ENCODE data around the gene PITPNM3.
A peak's percentile ranks its signal among the peaks of the same experiment; 100 is the strongest.
"Not testable (repeated sequence)": the region's sequence is repeated elsewhere in the genome, so short reads cannot be mapped to it uniquely, and the experiment has no call there.

The PITPNM3 gene

GRCh38 chr17:6574687-6575595, 18.6 kb upstream of the PITPNM3 start:
- peak; percentile 36 to 37 for DNase-seq (ENCODE audit: low read depth in 2 of 2)

DNA sequence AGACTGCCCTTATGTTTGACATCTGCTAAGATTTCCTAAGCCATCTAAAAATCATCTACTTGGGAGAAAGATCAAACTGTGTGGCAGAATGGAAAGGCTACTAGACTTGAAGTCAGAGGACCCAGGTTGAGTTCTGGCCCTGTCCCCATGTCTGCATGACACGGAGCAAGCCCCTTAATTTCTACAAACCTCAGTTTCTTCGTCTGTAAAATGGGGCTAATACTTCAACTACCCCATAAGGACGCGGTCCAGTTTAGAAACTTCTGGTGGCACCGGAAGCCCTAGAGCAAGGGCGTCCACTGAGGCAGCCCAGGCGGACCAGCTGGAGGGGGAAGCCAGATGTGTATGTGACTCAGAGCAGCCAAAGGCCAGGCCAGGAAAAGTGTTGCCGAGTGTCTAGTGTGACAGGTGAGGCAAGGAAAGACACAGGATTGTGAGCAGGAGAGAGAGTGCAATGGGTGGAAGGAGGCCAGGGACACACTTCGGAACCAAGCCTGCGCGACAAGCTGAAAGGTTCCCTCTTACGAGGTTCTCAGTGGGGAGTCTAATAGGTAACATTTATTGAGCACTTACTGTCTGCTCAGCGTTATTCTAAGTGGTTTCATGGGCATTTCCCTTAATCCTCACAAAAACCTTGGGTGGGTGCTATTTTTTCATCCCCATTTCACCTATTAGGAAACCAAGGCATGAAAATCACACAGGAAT, 17.8 kb upstream of the PITPNM3 start:
- DNase-seq (ENCODE audit: low read depth in 2 of 2), result no peak

GRCh38 chr17:6573495-6573894, 17.1 kb upstream of the PITPNM3 start:
- DNase-seq (ENCODE audit: low read depth in 2 of 2), result not testable (repeated sequence)

- no peak for DNase-seq (ENCODE audit: low read depth in 2 of 2)
Observed at GRCh38 chr17:6572972-6573370, 16.6 kb upstream of the PITPNM3 start.

- DNase-seq (ENCODE audit: low read depth in 2 of 2), result no peak
Observed at GRCh38 chr17:6571452-6571781, 15.1 kb upstream of the PITPNM3 start.

GRCh38 chr17:6570731-6571451, 14.5 kb upstream of the PITPNM3 start:
- DNase-seq (ENCODE audit: low read depth in 2 of 2), result no peak

DNA sequence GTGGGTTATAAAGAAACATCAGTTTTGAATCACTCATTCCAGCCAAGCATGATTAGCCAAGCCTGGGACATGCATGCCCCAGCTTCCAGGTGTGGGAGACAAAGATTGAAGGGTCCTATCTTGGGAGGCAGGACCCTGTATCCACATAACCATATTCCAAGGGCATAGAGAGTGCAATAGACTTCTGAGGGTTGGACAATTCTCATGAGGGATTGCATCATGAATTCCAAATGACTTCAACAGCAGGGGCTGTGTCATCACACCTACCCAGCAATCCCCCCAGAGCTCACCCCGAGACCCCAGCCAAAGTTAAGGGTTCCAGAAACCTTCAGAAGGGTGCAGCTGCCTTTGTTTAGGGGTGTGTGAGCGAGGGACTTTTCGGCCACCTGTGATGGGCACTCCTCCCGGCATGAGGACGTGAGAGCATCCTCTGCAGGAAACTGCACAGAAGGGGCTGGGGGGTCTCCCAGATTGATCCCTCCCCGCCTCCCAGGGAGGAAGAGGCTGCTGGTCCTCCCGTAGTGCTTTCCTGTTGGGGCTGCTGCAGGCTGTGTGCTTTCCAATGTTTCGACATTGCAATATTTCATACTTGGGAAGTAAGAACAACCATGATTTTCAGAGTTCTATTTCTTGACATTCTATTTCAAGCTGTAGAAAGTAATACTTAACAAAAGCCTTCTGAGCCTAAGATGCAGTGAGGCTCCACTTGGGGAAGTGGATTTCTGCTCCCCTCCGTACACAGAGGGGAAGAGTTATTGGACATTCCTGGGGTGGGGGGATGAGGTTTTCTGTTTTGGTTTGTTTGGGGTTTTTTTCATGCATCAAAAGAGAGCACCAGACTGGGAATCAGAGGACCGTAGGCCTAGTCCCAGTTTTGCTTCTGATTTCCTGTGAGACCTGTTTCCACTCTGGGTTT, 13.3 kb upstream of the PITPNM3 start:
- no peak for DNase-seq (ENCODE audit: low read depth in 2 of 2)

DNA sequence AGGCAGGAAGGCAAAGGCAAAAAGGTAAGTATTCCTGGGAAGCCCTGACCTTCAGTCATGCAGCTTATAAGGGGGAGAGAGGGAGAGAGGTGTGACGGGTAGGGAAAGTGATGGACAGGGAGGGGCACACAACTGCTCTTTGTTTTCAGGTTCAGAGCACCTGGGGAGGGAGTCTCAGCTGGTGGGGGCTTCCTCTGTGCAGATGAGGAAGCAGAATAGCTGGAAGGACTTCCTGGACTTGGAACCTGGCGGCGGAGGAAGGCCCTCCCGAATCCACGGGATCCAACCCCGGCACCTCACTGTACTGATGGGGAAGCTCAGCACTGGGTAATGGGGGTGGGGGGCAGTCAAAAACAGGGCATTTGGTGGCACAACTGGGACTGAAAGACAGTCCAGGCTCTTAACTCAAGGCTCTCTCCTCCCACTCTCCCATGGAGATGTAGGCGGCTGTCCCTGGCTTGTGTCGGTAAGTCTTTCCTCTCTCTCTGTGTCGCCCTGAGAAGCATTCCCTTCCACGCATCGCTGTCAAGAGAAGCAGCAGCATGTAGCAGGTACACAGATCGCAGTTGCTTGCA, 11.9 kb upstream of the PITPNM3 start:
- no peak for DNase-seq (ENCODE audit: low read depth in 2 of 2)

- DNase-seq (ENCODE audit: low read depth in 2 of 2), result no peak
Observed at GRCh38 chr17:6567528-6568183, 11.3 kb upstream of the PITPNM3 start.

GRCh38 chr17:6561446-6561845, 5.1 kb upstream of the PITPNM3 start:
- no peak for DNase-seq (ENCODE audit: low read depth in 2 of 2)

GRCh38 chr17:6560496-6560895, 4.1 kb upstream of the PITPNM3 start:
- DNase-seq (ENCODE audit: low read depth in 2 of 2), result no peak

- DNase-seq (ENCODE audit: low read depth in 2 of 2), result no peak
Observed at GRCh38 chr17:6559753-6560215, 3.4 kb upstream of the PITPNM3 start.

DNA sequence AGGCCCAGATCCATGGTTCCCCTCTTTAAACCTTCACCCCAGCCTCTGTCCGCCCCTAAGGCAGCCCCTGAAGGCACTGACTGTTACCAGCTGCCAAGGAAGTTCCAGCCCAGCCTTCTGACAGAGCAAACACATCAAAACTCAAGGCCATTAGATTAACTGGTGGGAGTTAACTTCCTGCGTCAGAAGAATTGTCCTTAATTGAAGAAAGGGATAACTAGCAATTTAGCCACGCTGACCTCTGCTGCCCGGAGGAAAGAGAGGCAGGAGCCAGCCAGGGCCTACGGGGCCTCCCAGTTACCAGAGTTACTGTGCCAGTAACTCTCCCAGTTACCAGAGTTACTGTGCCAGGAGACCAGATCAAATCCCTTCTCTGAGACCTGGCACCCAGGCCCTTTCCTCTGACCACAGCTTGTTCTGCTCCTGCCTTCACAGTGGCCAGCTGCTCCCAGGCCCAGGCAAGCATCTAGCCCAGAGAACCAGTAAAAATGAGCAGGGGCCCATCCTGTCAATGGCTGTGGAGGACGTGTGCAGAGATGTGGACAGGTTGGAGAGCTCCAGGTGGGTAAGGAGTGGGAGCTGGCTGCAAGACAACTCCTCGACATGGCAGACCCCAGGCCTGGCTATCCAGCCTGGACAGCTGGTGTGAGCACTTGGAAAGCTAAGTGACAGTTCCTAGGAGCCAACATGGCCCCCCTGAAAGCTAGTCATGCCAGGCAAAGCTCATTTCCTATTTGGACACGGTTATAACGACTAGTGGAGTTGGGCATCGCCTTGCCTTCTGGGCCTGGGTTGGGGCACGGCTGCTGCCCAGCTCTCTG, 2.8 kb upstream of the PITPNM3 start:
- DNase-seq (ENCODE audit: low read depth in 2 of 2), result no peak

- DNase-seq (ENCODE audit: low read depth in 2 of 2), result no peak
Observed at GRCh38 chr17:6558276-6558675, 1.9 kb upstream of the PITPNM3 start.

- DNase-seq (ENCODE audit: low read depth in 2 of 2), result no peak
Observed at GRCh38 chr17:6557040-6557438, 684 bp upstream of the PITPNM3 start.

DNA sequence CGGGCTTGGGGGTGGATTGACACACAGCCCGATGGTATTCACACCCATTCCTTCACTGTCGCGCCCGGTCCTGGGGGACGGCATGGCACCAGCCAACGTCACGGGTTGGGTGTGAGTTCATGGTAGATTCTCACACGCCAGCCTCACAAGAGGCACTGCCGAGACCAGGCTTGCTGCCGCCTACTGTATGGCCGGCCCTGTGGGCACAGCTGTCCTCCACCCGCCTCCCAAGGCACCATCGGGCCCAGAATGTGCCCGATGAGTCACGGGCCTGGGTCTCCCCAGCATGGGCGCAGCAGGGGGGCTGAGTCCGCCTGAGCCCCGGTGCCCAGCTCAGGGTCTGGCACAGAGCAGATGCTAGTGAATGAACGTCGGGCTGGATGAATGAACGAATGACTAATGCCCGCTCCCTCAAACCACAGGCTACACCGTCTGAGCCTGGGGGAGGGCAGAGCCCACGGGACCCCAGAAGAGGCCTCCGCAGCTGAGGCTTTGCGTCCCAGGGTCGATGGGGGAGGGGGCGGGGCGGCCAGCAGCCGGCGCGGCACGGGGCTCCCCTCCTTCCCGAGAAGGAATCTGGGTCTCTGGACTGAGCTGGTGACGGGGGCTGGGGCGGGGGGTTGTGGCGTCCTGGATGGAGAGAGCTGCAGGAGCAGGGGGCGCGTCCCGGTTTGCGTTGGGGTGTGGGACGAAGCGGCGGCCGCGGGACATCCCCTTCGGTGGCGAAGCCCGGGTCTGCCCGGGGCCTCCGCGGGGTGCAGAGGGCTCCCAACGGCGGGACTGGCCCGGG, 829 bp downstream of the PITPNM3 start:
- DNase-seq (ENCODE audit: low read depth in 2 of 2), result no peak

- no peak for DNase-seq (ENCODE audit: low read depth in 2 of 2)
Observed at GRCh38 chr17:6554871-6555330, 1.5 kb downstream of the PITPNM3 start.

DNA sequence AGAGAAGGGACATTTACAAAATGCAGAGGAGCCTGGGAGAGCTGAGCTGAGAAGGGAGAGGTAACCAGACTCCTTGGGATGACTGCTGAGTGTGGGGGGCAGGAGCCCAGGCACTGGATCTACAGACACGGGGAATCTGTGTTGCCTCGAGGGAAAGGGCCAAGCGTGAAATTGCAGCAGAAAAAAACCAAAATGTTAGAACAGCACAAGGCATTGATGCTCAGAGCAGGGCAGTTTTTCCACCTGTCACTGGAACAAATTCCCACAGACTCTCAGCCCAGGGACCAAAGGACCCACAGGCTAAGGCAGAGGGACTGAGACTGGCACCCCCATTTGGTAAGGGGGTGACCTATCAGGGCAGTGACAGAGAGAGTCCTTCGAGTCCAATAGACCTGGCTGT, 2.0 kb downstream of the PITPNM3 start:
- no peak for DNase-seq (ENCODE audit: low read depth in 2 of 2)
